HG03354 (cell line): ENCODE data around the gene PDLIM3.
"Not testable (repeated sequence)": the region's sequence is repeated elsewhere in the genome, so short reads cannot be mapped to it uniquely, and the experiment has no call there.

ENCODE experiments used
- ATAC-seq: cut with Tn5 transposase; IDR thresholded peaks from one replicate; pipeline ENCODE4 v1.9.1; 2021; ENCODE audit warnings: mild to moderate bottlenecking; ENCODE audit not compliant: unreplicated experiment, poor library complexity, severe bottlenecking

Gene PDLIM3

GRCh38 chr4:185559251-185559914 is 24.1 kb upstream of the PDLIM3 start:
- ATAC-seq: not testable (repeated sequence)

- no peak for ATAC-seq
These were observed 19.2 kb upstream of the PDLIM3 start for GRCh38 chr4:185554365-185555126.

- ATAC-seq: no peak
These were observed 16.9 kb upstream of the PDLIM3 start for GRCh38 chr4:185552254-185552653.

GRCh38 chr4:185550933-185551332 is 15.6 kb upstream of the PDLIM3 start:
- no peak for ATAC-seq

- ATAC-seq: no peak
These were observed 13.9 kb upstream of the PDLIM3 start for GRCh38 chr4:185549095-185549639.

- ATAC-seq: no peak
These were observed 13.3 kb upstream of the PDLIM3 start for GRCh38 chr4:185548587-185548986.

GRCh38 chr4:185546335-185546734 is 11.0 kb upstream of the PDLIM3 start:
- ATAC-seq: no peak

GRCh38 chr4:185542626-185543315 is 7.5 kb upstream of the PDLIM3 start:
- no peak for ATAC-seq

- ATAC-seq: no peak
These were observed 6.0 kb upstream of the PDLIM3 start for GRCh38 chr4:185541251-185541727.

- no peak for ATAC-seq
These were observed 5.3 kb upstream of the PDLIM3 start for GRCh38 chr4:185540487-185541120.

- ATAC-seq: no peak
These were observed 4.7 kb upstream of the PDLIM3 start for GRCh38 chr4:185540040-185540439.

- no peak for ATAC-seq
These were observed 3.5 kb upstream of the PDLIM3 start for GRCh38 chr4:185538806-185539205.

- ATAC-seq: no peak
These were observed 1.1 kb upstream of the PDLIM3 start for GRCh38 chr4:185536411-185536709.

- no peak for ATAC-seq
These were observed 504 bp upstream of the PDLIM3 start for GRCh38 chr4:185535612-185536410.

GRCh38 chr4:185534511-185534865 is 819 bp downstream of the PDLIM3 start:
- ATAC-seq: no peak

GRCh38 chr4:185532795-185533324 is 2.4 kb downstream of the PDLIM3 start:
- ATAC-seq: no peak

GRCh38 chr4:185532293-185532692 is 3.0 kb downstream of the PDLIM3 start:
- ATAC-seq: no peak

- ATAC-seq: not testable (repeated sequence)
These were observed 3.7 kb downstream of the PDLIM3 start for GRCh38 chr4:185531654-185532053.

GRCh38 chr4:185529413-185529812 is 5.9 kb downstream of the PDLIM3 start:
- no peak for ATAC-seq
